ENCODE data around the gene TAF5L. TPM values are rescaled to one million over a fixed set of nuclear protein-coding genes. Genes with fewer than 3 reads are reported as not detected.

TAF5L gene
- total and polyA plus RNA-seq, 2 of the 13 experiments (the other 11 are each of a cell fraction or from before 2014, with no cell fraction given): 10.8 to 18.2 TPM

- TF ChIP-seq ZNF318 (CRISPR knock-in tag; IDR thresholded peaks at IDR 0.05) (peak; percentile 59; the same call in 1 of the 2 replicates), USF2 (IDR thresholded peaks at IDR 0.05; ENCODE audit: low read depth, low read length) (no peak), USF2 (CRISPR knock-in tag; IDR thresholded peaks at IDR 0.05; ENCODE audit: borderline replicate concordance) (0 out of 2 replicates have a peak, but pooled peaks have one; percentile 32), ZZZ3 (CRISPR knock-in tag; IDR thresholded peaks at IDR 0.05; ENCODE audit: borderline replicate concordance) (peak; percentile 73; the same call in 1 of the 2 replicates), MBD4 (IDR thresholded peaks at IDR 0.05; ENCODE audit: borderline replicate concordance, low read length) (no peak), HES4 (CRISPR knock-in tag; IDR thresholded peaks at IDR 0.05; ENCODE audit: borderline replicate concordance) (peak; percentile 82), PLSCR1 (CRISPR knock-in tag; IDR thresholded peaks at IDR 0.05; ENCODE audit: borderline replicate concordance) (no peak), AKAP8 (CRISPR knock-in tag; IDR thresholded peaks at IDR 0.05) (0 out of 2 replicates have a peak, but pooled peaks have one; percentile 56), ZBTB7B (CRISPR knock-in tag; IDR thresholded peaks at IDR 0.05) (peak; percentile 94), NBN (conservative IDR thresholded peaks at IDR 0.05) (no peak), XBP1 (CRISPR knock-in tag; IDR thresholded peaks at IDR 0.05) (no peak), PBX3 (CRISPR knock-in tag; IDR thresholded peaks at IDR 0.05; ENCODE audit: borderline replicate concordance) (no peak)
These were observed 67.2 kb downstream of the TAF5L start, which contains the start of gene ABCB10 (continued) for GRCh38 chr1:229558460-229559335.
